Measurements from ENCODE around the gene FRK.

DNA sequence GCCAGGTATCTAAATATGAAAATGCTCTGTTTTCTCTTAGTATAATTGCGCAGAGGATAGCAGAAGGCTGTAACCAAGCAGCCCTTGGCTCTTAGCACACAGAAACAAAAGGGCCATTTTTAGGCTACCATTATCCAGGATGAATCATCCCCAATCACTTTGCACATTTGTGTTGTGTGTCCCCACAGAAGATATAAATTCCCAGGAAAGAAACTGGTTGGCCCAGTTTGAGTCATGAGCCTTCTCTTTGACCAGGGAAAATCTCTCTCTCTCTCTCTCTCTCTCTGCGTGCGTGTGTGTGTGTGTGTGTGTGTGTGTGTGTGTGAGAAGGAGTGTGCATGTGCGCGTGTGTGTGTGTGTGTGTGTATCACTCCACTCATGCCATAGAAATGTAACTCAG lies 178.5 kb downstream of the FRK start:
- no peak for TF ChIP-seq CTCF (conservative IDR thresholded peaks at IDR 0.05; ENCODE audit: low read length)
- no peak for TF ChIP-seq EZH2phosphoT487 (IDR thresholded peaks at IDR 0.05; ENCODE audit: borderline replicate concordance)

Data from Loucy (cell line).